Measurements from ENCODE around the gene ALDH4A1.

ALDH4A1 gene

GRCh38 chr1:18861082-18861481 lies 41.3 kb downstream of the ALDH4A1 start:
- TF ChIP-seq TEAD4 (IDR thresholded peaks at IDR 0.05), result no peak

DNA sequence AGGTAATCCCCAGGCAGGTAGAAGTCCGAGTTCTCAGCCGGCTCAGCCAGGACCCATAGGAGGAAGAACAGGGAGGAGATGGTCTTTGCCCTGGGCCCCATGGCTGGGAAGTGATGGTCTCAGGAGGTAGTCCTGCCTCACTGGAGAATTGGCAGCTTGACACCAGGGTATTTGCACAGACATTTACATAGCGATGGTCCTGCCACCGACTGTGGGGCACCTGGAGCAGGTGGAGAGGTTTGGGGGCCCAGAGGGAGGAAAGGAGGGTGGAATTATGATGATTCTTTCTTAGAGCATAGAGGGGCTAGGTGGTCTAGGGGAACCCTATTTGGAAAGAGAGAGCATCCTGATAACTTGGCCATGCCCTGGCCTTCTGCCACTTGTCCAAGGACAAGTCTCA lies 42.8 kb downstream of the ALDH4A1 start, which contains the start of gene TAS1R2:
Gene TAS1R2 (minus strand): TSS at position 101 of the 400 bp plus-strand sequence. CDS start 0 bp downstream, at position 101.
- TF ChIP-seq TAF1 (IDR thresholded peaks at IDR 0.05; ENCODE audit: low read depth) (no peak), RAD21 (IDR thresholded peaks at IDR 0.05; ENCODE audit: low read depth) (no peak), TEAD4 (IDR thresholded peaks at IDR 0.05) (no peak), YY1 (IDR thresholded peaks at IDR 0.05; ENCODE audit: low read depth) (no peak), NFIC (IDR thresholded peaks at IDR 0.05) (no peak), TCF12 (IDR thresholded peaks at IDR 0.05; ENCODE audit: low read depth) (no peak), CREB1 (IDR thresholded peaks at IDR 0.05; ENCODE audit: low read depth) (no peak), EP300 (IDR thresholded peaks at IDR 0.05; ENCODE audit: borderline replicate concordance) (no peak), ZBTB7A (IDR thresholded peaks at IDR 0.05; ENCODE audit: low read depth) (no peak), FOXM1 (IDR thresholded peaks at IDR 0.05; ENCODE audit: borderline replicate concordance, low read depth) (no peak), EGR1 (IDR thresholded peaks at IDR 0.05) (no peak), CEBPB (IDR thresholded peaks at IDR 0.05) (no peak)
- TF ChIP-seq, protein P1, sequence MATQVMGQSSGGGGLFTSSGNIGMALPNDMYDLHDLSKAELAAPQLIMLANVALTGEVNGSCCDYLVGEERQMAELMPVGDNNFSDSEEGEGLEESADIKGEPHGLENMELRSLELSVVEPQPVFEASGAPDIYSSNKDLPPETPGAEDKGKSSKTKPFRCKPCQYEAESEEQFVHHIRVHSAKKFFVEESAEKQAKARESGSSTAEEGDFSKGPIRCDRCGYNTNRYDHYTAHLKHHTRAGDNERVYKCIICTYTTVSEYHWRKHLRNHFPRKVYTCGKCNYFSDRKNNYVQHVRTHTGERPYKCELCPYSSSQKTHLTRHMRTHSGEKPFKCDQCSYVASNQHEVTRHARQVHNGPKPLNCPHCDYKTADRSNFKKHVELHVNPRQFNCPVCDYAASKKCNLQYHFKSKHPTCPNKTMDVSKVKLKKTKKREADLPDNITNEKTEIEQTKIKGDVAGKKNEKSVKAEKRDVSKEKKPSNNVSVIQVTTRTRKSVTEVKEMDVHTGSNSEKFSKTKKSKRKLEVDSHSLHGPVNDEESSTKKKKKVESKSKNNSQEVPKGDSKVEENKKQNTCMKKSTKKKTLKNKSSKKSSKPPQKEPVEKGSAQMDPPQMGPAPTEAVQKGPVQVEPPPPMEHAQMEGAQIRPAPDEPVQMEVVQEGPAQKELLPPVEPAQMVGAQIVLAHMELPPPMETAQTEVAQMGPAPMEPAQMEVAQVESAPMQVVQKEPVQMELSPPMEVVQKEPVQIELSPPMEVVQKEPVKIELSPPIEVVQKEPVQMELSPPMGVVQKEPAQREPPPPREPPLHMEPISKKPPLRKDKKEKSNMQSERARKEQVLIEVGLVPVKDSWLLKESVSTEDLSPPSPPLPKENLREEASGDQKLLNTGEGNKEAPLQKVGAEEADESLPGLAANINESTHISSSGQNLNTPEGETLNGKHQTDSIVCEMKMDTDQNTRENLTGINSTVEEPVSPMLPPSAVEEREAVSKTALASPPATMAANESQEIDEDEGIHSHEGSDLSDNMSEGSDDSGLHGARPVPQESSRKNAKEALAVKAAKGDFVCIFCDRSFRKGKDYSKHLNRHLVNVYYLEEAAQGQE (IDR thresholded peaks at IDR 0.05; ENCODE audit: low read depth), result no peak
- TF ChIP-seq, protein P2, sequence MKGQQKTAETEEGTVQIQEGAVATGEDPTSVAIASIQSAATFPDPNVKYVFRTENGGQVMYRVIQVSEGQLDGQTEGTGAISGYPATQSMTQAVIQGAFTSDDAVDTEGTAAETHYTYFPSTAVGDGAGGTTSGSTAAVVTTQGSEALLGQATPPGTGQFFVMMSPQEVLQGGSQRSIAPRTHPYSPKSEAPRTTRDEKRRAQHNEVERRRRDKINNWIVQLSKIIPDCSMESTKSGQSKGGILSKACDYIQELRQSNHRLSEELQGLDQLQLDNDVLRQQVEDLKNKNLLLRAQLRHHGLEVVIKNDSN (IDR thresholded peaks at IDR 0.05), result no peak
- TF ChIP-seq, protein P3, sequence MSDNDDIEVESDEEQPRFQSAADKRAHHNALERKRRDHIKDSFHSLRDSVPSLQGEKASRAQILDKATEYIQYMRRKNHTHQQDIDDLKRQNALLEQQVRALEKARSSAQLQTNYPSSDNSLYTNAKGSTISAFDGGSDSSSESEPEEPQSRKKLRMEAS (IDR thresholded peaks at IDR 0.05), result no peak

GRCh38 chr1:18858070-18858688 lies 44.2 kb downstream of the ALDH4A1 start:
- TF ChIP-seq NFIC (IDR thresholded peaks at IDR 0.05) (no peak), RAD21 (IDR thresholded peaks at IDR 0.05; ENCODE audit: low read depth) (no peak), FOXM1 (IDR thresholded peaks at IDR 0.05; ENCODE audit: borderline replicate concordance, low read depth) (no peak), TEAD4 (IDR thresholded peaks at IDR 0.05) (no peak), CEBPB (IDR thresholded peaks at IDR 0.05) (no peak), CREB1 (IDR thresholded peaks at IDR 0.05; ENCODE audit: low read depth) (no peak), EGR1 (IDR thresholded peaks at IDR 0.05) (no peak), YY1 (IDR thresholded peaks at IDR 0.05; ENCODE audit: low read depth) (no peak), TCF12 (IDR thresholded peaks at IDR 0.05; ENCODE audit: low read depth) (no peak), ZBTB7A (IDR thresholded peaks at IDR 0.05; ENCODE audit: low read depth) (no peak), TAF1 (IDR thresholded peaks at IDR 0.05; ENCODE audit: low read depth) (no peak), EP300 (IDR thresholded peaks at IDR 0.05; ENCODE audit: borderline replicate concordance) (no peak)
- TF ChIP-seq, protein P3 (IDR thresholded peaks at IDR 0.05), result no peak
- TF ChIP-seq, protein P2 (IDR thresholded peaks at IDR 0.05), result no peak

DNA sequence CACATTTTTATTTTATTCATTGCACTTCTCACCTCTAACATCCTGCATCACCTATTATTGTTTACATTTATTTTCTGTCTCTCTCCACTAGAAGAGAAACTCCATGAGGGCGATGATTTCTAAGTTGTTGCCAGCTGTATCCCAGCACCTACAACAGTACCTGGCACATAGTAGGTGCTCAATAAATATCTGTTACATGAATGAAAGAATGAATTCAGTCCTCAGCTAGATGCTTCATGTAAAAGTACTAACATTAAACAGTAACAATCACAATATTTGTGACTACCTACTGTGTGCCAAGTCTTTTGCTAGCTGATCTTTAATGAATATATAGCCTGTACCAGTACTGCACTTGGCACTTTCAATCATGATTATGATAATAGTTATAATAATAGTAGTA lies 45.9 kb downstream of the ALDH4A1 start:
- TF ChIP-seq YY1 (IDR thresholded peaks at IDR 0.05; ENCODE audit: low read depth), result no peak
- TF ChIP-seq CREB1 (IDR thresholded peaks at IDR 0.05; ENCODE audit: low read depth), result no peak
- TF ChIP-seq, protein P2 (IDR thresholded peaks at IDR 0.05), result no peak

GRCh38 chr1:18855573-18855972 lies 46.8 kb downstream of the ALDH4A1 start:
- TF ChIP-seq TCF12 (IDR thresholded peaks at IDR 0.05; ENCODE audit: low read depth) (no peak), FOXM1 (IDR thresholded peaks at IDR 0.05; ENCODE audit: borderline replicate concordance, low read depth) (no peak), TEAD4 (IDR thresholded peaks at IDR 0.05) (no peak), ZBTB7A (IDR thresholded peaks at IDR 0.05; ENCODE audit: low read depth) (no peak), CREB1 (IDR thresholded peaks at IDR 0.05; ENCODE audit: low read depth) (no peak), RAD21 (IDR thresholded peaks at IDR 0.05; ENCODE audit: low read depth) (no peak), CEBPB (IDR thresholded peaks at IDR 0.05) (no peak), EP300 (IDR thresholded peaks at IDR 0.05; ENCODE audit: borderline replicate concordance) (no peak), NFIC (IDR thresholded peaks at IDR 0.05) (no peak), EGR1 (IDR thresholded peaks at IDR 0.05) (no peak), YY1 (IDR thresholded peaks at IDR 0.05; ENCODE audit: low read depth) (no peak), TAF1 (IDR thresholded peaks at IDR 0.05; ENCODE audit: low read depth) (no peak)
- TF ChIP-seq, protein P3 (IDR thresholded peaks at IDR 0.05), result no peak
- TF ChIP-seq, protein P2 (IDR thresholded peaks at IDR 0.05), result no peak
- TF ChIP-seq, protein P1 (IDR thresholded peaks at IDR 0.05; ENCODE audit: low read depth), result no peak
